GF-D8 (cell line): ENCODE results near the gene NUP205.
"Not testable (repeated sequence)": the region's sequence is repeated elsewhere in the genome, so short reads cannot be mapped to it uniquely, and the experiment has no call there.

ENCODE experiments used
- DNase-seq: peaks from one replicate; lab custom pipeline; 2025; lab: John Stamatoyannopoulos, UW

NUP205 gene

DNA sequence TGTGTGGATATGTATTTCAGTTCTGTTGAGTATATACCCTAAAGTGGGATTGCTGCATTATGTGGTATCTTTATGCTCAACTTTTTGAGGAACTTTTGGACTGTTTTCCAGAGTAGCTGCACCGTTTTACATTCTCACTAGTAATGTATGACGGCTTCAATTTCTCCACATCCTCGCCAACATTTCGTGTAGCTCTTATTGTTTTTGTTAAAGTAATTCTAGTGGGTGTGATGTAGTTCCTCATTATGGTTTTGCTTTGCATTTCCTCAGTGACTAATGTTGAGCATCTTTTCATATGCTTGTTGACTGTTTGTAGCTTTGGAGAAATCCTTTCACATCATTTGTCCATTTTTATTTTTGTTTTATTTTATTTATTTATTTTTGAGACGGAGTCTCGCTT is 109.1 kb downstream of the NUP205 start:
- no peak for DNase-seq

DNA sequence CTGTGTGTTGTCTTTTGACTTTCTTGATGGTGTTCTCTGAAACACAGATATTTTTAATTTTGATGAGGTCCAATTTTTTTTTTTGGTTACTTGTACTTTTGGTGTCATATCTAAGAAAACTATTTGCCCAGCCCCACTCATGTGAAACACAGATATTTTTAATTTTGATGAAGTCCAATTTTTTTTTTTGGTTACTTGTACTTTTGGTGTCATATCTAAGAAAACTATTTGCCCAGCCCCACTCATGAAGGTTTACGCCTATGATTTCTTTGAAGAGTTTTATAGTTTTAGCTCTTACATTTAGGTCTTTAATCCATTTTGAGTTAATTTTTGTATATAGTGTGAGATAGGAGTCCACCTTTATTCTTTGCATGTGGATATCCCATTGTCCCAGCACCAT is 109.9 kb downstream of the NUP205 start:
- DNase-seq = not testable (repeated sequence)

- DNase-seq = not testable (repeated sequence)
Observed at GRCh38 chr7:135668852-135669395, 111.2 kb downstream of the NUP205 start.

- DNase-seq = no peak
Observed at GRCh38 chr7:135669774-135670173, 112.1 kb downstream of the NUP205 start.

- no peak for DNase-seq
Observed at GRCh38 chr7:135670179-135670578, 112.5 kb downstream of the NUP205 start.

DNA sequence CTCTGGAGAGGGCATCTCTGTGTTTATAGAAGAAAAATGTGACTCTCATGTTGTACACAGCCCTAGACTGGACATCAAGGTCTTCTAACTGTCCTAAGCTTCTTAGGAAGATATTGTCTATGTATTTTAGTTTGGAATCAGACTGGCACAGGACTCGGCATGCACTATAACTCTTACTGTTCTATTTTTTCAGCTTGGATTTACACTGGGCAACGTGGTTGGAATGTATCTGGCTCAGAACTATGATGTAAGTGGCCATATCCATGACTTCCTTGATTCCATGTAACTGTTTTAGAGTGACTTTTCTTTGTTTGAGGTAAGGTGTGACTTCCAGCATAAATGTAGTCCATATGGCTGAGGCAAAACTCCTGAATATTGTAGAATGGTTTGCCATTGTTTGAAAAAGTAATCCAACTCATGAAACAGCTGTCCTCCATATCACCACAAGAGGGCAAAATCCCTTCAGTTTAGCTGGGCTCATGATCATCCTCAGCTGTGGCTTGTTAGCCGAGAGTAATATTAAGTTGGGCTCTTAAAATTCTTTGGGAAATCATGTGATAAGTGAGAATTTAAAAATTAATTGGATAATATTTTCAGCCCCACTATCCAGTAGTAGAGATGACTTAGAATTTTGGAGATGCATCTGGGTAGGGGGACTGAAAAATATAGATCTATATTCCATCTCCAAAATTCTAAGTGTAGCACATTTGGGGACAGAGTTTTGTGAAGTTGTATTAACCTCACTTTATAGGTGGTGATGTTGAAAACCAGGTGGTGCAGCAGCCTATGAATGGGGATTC is 115.0 kb downstream of the NUP205 start:
- peak; percentile 25 for DNase-seq

GRCh38 chr7:135673360-135673706 is 115.6 kb downstream of the NUP205 start:
- no peak for DNase-seq

DNA sequence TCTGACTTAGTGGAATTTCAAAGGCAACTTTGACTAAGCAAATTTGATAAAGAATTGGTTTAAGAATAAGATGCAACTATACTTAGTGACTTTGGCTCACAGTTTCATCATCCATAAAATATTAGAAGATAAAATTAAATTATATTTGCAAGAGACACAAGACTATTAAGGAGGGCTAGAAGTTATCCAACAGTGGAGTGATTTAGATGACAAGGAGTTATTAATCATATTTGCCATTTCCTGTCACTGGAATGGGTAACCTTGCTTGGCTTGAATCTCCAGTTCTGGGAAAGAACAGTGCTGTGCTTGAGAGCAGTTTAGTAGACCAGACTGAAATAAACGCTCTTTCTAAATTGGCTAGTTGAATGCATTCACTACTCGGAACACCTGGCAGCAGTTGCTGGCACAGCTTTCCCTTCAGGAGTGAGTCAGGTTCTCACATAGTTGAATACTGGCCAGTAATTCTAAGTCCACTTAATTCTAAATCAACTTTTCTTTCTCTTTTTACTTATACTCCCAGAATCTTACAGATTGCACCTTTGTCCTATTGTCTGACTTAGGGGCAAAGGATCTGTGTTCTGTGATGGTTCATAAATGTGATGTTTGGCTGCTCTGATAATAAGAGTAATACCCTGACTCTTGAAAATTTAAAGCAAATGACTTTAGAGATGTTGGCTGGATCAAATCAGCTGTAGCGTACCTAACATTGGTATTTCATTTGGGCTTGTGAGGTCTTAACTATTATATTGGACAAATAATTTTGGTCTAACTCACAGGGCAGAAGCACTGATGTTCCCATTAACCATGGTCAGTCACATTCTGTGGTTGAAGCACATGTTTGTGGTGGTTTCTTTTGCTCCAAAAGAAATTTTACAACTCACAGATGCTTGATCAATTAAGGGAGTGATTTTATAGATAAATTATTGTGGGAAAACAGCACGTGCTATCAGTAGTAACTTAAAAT is 121.2 kb downstream of the NUP205 start:
- no peak for DNase-seq

DNA sequence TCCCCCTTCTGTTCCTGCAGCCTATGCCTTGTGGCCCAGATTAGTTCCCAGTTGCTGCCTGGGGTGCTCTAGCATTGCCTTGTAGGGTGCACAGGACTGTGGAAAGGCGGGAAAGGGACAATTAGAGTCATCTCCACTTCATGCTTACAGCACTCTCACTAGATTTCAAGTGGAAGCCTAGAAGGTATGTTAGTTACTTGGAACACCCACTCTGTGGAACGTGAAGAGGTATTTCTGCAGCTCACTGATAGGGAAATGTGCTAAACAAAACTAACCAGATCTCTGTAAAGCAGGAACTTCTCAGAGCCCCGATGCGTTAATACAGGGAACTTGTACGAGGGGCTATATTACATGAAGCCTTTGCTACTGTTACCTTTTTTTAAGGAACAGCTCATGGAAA is 124.0 kb downstream of the NUP205 start:
- DNase-seq = no peak

DNA sequence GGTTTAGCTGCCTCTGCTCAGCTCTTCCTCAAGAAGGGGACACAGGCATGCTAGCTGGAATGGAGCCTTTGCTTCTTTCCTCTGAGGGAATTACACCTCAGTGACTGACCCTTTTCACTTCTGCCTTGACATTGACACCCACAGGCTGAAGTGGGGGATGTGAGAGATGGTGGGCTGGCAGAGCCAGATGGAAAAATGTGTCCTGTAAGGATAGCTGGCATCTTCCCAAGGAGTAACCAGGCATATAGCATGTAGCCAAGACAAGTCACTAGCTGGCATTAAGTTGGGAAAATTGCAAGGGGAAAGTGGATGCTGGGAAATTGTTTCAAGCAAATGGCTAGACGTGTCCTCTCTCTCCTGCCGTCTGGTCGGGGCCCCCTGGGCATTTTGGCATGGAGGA is 124.5 kb downstream of the NUP205 start:
- no peak for DNase-seq

DNA sequence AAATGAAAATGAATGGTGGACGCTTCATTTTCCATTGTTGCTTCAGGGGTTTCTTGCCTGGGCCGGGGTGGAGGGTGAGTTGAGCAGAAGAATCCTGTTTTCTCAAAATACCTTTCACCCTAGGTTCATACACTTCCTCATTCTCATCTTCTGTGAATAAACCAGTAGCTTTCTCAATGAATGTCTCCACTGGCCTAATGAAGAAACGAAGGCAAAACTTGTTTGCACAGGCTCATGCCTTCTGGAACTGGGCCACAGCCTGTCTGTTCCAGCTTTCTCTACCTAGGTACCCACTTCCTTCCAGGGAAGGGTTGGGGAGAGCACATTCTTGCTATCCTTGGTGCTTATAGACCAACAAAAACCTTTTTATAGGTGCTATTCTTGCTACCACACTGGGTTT is 125.9 kb downstream of the NUP205 start:
- DNase-seq = no peak

DNA sequence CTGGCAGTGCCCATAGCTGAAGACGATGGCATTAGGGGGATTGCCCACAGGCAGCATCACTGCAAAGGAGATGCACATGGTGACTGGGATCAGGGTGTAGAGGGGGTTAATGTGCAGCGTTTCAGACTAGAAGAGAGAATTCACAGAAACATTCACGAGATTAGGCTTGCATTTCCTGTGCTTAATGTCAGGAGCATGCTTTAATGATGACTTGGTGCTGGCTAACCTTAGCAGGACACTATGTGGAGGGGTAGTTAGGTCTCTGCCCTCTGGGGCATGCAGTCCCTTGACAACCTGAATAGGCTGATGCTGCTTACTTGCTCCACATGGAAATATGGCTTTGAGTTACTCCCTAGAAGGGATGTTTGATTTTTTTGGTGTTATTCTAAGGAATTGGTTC is 126.4 kb downstream of the NUP205 start:
- no peak for DNase-seq

DNA sequence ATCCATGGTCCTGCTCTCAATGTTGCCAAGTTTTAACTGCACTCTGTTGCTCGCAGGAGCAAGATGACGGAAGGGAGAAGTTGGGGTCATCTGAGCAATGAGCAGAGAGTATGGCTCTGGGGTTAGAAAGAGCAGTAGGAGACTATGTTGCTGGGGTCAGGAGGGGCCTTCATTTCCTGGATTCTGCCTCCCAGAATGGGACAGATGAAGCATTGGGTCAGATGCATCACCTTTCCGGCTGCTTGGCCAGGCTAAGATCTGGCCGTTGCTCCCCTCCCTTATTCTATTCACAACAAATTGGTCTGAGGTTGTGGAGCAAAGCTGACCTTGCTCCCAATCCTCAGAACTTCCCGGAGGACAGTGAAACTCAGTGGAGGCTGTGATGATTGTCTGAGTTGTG is 127.0 kb downstream of the NUP205 start:
- DNase-seq = no peak

DNA sequence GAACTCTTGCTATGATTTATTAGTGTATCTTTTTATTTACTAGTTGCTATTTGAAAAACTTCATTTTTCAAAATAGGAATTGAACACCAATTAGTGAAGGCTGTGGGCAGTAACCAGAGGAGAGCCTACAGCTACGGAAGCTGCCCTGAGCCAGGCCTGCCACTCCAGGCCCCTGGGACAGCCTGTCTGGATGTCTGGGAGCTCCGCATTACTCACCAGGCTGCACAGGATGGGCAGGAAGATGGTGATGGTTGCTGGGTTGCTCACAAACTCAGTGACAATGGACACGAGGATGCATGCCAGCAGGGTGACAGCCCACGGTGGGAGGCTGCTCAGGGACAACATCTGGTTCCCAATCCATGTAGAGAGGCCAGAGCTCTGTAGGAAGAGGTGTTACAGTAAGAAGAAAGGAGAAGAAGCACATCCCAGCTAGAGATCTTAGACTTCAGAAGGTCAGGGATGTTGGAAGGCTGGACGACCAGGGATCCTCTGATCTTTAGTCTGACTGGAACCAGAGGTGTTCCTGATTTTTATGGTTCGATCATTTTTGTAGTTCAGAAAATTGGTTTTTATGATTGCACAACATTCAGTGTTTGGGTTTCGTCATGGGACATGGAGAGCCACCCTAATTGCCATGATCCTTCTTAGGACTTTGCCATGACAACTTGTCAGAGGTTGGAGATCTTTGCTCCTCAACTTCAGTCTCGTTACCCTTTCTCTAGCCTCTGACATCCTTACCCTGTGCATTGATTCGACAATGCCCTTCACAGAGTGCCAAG is 127.8 kb downstream of the NUP205 start:
- no peak for DNase-seq

DNA sequence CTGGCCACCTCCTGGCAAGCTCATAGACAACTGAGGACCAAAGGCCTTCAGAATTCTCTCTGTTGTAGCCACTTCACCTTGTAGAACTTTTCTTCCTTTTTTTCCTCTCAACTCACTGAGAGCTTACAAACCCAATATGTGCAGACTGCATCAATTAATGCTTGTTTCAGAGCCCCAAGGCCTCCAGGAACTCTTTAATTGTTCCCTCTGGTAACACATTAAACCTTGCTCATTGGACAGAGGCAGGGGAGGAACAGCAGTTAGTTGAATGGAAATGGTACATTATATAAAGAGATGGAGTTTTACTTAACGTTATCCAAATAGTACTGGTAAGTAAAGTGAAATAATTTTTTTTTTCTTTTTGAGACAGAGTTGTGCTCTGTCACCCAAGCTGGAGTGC is 129.7 kb downstream of the NUP205 start:
- no peak for DNase-seq

DNA sequence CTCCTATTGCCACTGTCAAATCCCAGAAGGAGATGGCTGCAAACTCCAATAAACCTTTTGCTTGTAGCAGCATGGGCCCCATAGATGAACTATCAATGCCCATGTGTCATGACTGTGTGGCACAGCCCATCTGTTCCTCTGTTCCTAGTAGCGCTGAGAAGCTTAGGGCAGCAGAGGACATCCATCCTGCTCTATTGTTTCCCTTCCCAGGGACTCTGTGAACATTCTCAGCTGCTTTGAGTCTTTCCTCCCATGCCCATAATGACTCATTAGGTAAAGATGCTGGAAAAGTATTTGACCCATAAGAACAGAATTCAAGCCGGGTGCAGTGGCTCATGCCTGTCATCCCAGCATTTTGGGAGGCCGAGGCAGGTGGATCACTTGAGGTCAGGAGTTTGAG is 132.8 kb downstream of the NUP205 start:
- DNase-seq = no peak

GRCh38 chr7:135692055-135692454 is 134.3 kb downstream of the NUP205 start:
- peak; percentile 23 for DNase-seq

DNA sequence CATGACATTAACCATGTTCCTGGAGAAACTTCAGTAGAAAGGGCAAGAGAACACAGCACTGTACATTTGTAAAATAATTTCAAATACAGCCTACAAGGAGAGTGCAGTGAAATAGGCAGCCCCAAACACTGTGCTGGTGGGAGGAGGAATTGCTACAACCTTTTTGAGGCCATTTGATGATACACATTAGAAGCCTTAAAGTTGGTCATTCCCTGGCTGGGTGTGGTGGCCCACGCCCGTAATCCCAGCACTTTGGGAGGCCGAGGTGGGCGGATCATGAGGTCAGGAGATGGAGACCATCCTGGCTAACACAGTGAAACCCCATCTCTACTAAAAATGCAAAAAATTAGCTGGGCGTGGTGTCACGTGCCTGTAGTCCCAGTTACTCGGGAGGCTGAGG is 134.9 kb downstream of the NUP205 start:
- not testable (repeated sequence) for DNase-seq

DNA sequence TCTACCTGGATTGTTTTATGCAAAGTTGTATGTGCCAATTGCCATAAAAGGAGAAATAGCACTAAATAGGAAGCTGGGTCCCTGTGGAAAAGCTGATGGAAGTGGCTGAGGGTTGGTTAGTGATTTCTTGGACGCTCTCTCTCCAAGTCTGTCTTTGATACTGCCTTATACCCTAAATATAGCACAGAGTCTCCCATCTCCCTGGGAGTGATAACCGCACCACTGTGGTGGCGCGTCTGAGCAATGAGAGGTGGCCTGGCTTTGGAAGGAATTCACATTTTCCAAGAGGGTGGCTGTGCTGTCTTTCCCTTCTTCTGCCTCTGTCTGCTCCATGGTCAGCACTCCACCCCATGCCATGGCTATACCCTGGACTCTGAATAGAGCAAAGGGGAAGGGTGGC is 135.8 kb downstream of the NUP205 start:
- no peak for DNase-seq

DNA sequence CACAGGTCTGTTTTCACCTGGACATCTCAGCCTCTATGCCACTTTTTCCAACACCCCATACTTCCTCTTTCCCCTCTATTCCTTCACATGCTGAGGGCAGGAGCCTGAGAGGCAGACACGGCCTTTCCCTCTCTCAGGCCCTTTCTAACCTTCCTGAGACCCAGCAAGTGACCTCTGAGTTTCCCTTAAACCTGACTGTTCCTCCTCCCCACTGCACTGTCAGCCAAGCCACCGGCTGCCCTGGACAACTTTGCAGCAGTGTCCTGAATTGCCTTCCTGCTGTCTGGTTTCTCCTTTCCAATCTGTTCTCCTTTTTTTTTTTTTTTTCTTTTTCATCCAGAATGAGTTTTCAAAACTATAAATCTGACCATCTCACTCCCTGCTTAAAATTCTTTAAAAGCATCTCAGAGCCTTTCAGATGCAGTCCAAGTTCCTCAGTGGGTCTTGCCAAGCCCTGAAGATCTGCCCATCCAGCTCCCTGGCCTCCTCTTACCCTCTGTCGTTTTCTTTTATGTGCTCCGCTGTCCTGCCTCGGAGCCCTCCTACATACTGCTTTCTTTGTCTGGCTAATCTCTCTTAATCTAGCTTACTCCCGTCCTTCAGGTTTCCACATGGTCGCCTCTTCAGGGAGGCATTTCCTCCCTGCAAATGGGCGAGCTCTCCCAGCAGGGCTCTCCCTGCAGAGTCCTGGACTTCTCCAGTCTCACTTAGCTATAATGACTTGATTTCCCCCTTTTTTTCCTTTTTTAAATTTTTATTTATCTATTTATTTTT is 139.7 kb downstream of the NUP205 start:
- DNase-seq = no peak
